Measurements from ENCODE around the gene SNAPC1. TPM values are rescaled to one million over a fixed set of nuclear protein-coding genes. Genes with fewer than 3 reads are reported as not detected.

SNAPC1 gene
- 10.2 and 17.9 TPM in 2 replicates for total RNA-seq

GRCh38 chr14:61761959-61762786, at the start of gene SNAPC1:
Gene SNAPC1, plus strand, starts transcription at chr14:61762420. Its CDS starts 41 bp downstream, at chr14:61762461.

GRCh38 chr14:61812347-61813095, 50.3 kb downstream of the SNAPC1 start, which contains the start of gene SYT16:
Gene SYT16, plus strand, starts transcription at chr14:61812703.

Other genes with a start within 250 kb of the SNAPC1 start
- gene HIF1A, start 66.9 kb upstream of the SNAPC1 start, total RNA-seq, result 245 and 287 TPM in 2 replicates
- gene SYT16, start 50.3 kb downstream of the SNAPC1 start, total RNA-seq, result 0.22 and 0.37 TPM in 2 replicates